Measurements from ENCODE around the gene AGPAT4. TPM values are rescaled to one million over a fixed set of nuclear protein-coding genes. Genes with fewer than 3 reads are reported as not detected.

Gene AGPAT4
- total RNA-seq, 1 donor from 2014 or later: 2.4 TPM

- intact Hi-C loops (cut with DNase I): no loop called here
- ATAC-seq (no peak), DNase-seq (ENCODE audit: missing footprints) (no peak)
These were observed 191.6 kb downstream of the AGPAT4 start for GRCh38 chr6:161082215-161082614.

GRCh38 chr6:161080263-161080970 is 193.4 kb downstream of the AGPAT4 start:
- intact Hi-C loops (cut with DNase I): no loop called here
- DNase-seq (ENCODE audit: missing footprints) (no peak), ATAC-seq (no peak)

All from Right ventricle myocardium inferior (tissue), 1 donor.